ENCODE measurements around the gene MRPL55.
A peak's percentile ranks its signal among the peaks of the same experiment; 100 is the strongest.

Gene MRPL55

DNA sequence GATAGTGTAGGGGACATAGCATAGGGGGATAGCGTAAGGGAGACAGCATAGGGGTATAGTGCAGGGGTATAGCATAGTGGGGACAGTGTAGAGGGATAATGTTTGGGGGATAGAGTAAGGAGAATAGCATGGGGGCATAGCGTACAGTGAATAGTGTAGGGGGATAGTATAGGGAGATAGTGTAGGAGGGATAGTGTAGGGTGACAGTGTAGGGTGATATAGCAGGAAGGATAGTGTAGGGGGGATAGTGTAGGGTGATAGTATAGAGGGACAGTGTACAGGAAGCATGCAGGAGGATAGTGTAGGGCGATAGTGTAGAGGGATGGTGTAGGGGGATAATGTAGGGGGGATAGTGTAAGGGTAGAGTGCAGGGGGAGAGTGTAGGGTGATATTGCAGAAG is 38.2 kb downstream of the MRPL55 start:
- H3K56ac ChIP-seq (ENCODE audit: low read length), result no peak overlapping the region

GRCh38 chr1:228070173-228070572 is 38.9 kb downstream of the MRPL55 start:
- Histone ChIP-seq H2AK5ac (ENCODE audit: low read length) (no peak overlapping the region), H3K79me2 (ENCODE audit: control insufficient read depth, insufficient read depth, low read length) (no peaks in the 10 kb centered on the region), H3K4me2 (ENCODE audit: low read length) (no peak overlapping the region), H3K18ac (ENCODE audit: low read length) (no peak overlapping the region), H3K9ac (ENCODE audit: low read length) (no peak overlapping the region), H3K23ac (ENCODE audit: low read length) (no peak overlapping the region), H2BK15ac (replicated peaks; ENCODE audit: low read depth) (no peak overlapping the region), H3K4ac (ENCODE audit: low read depth, low read length) (no peak overlapping the region), H3K4me3 (ENCODE audit: low read length) (no peak overlapping the region), H3K4me1 (ENCODE audit: control insufficient read depth, low read depth, low read length) (no peaks in the 10 kb centered on the region), H3K56ac (ENCODE audit: low read length) (no peak overlapping the region), H2BK120ac (ENCODE audit: low read depth, low read length) (no peak overlapping the region), H2BK5ac (ENCODE audit: low read length) (no peak overlapping the region), H3K79me1 (ENCODE audit: low read length) (no peaks in the 10 kb centered on the region), H3K27me3 (ENCODE audit: insufficient read depth, low read length, poor library complexity) (peaks cover 14% of the 10 kb centered on the region), H3K27ac (ENCODE audit: low read depth, low read length) (no peak overlapping the region), H4K8ac (ENCODE audit: low read depth, low read length) (no peak overlapping the region), H4K5ac (ENCODE audit: low read length) (no peak overlapping the region), H3K36me3 (ENCODE audit: control insufficient read depth, insufficient read depth, low read length) (no peaks in the 10 kb centered on the region)
- 100% methylated on average over 2 of the region's 2 CpGs for WGBS (ENCODE audit: extremely low coverage, insufficient coverage, low lambda C conversion rate)
- DNase-seq, result no peak

More for the DNA sequence above, 38.2 kb downstream of the MRPL55 start:
- H3K36me3 ChIP-seq (ENCODE audit: control insufficient read depth, insufficient read depth, low read length), result no peaks in the 10 kb centered on the region
- no peak overlapping the region for H3K4ac ChIP-seq (ENCODE audit: low read depth, low read length)
- H2BK5ac ChIP-seq (ENCODE audit: low read length), result no peak overlapping the region
- H3K79me1 ChIP-seq (ENCODE audit: low read length), result no peaks in the 10 kb centered on the region
- no peak overlapping the region for H3K4me3 ChIP-seq (ENCODE audit: low read length)
- H3K79me2 ChIP-seq (ENCODE audit: control insufficient read depth, insufficient read depth, low read length), result no peaks in the 10 kb centered on the region
- H2BK120ac ChIP-seq (ENCODE audit: low read depth, low read length), result no peak overlapping the region
- no peak overlapping the region for H3K27ac ChIP-seq (ENCODE audit: low read depth, low read length)
- no peak overlapping the region for H4K8ac ChIP-seq (ENCODE audit: low read depth, low read length)
- no peak for DNase-seq
- H3K4me1 ChIP-seq (ENCODE audit: control insufficient read depth, low read depth, low read length), result no peaks in the 10 kb centered on the region
- H4K5ac ChIP-seq (ENCODE audit: low read length), result no peak overlapping the region
- H3K23ac ChIP-seq (ENCODE audit: low read length), result no peak overlapping the region
- no peak overlapping the region for H3K9ac ChIP-seq (ENCODE audit: low read length)
- no peak overlapping the region for H2AK5ac ChIP-seq (ENCODE audit: low read length)
- H2BK15ac ChIP-seq (replicated peaks; ENCODE audit: low read depth), result no peak overlapping the region
- H3K27me3 ChIP-seq (ENCODE audit: insufficient read depth, low read length, poor library complexity), result peaks cover 14% of the 10 kb centered on the region
- H3K4me2 ChIP-seq (ENCODE audit: low read length), result no peak overlapping the region
- 100% methylated on average over 2 of the region's 3 CpGs for WGBS (ENCODE audit: extremely low coverage, insufficient coverage, low lambda C conversion rate)
- no peak overlapping the region for H3K18ac ChIP-seq (ENCODE audit: low read length)

GRCh38 chr1:228068359-228068758 is 40.7 kb downstream of the MRPL55 start:
- DNase-seq, result no peak
- H3K79me2 ChIP-seq (ENCODE audit: control insufficient read depth, insufficient read depth, low read length), result no peaks in the 10 kb centered on the region

GRCh38 chr1:228066891-228067654 is 42.0 kb downstream of the MRPL55 start:
- H2AK5ac ChIP-seq (ENCODE audit: low read length), result no peak overlapping the region
- no peak overlapping the region for H2BK120ac ChIP-seq (ENCODE audit: low read depth, low read length)
- no CpG with 5 or more reads among the region's 10 CpGs for WGBS (ENCODE audit: extremely low coverage, insufficient coverage, low lambda C conversion rate)
- no peak overlapping the region for H3K18ac ChIP-seq (ENCODE audit: low read length)
- no peak overlapping the region for H3K23ac ChIP-seq (ENCODE audit: low read length)
- no peak overlapping the region for H2BK15ac ChIP-seq (replicated peaks; ENCODE audit: low read depth)
- no peak overlapping the region for H4K8ac ChIP-seq (ENCODE audit: low read depth, low read length)
- no peak overlapping the region for H4K5ac ChIP-seq (ENCODE audit: low read length)
- no peaks in the 10 kb centered on the region for H3K36me3 ChIP-seq (ENCODE audit: control insufficient read depth, insufficient read depth, low read length)
- no peaks in the 10 kb centered on the region for H3K79me1 ChIP-seq (ENCODE audit: low read length)
- DNase-seq, result no peak
- peaks cover 6% of the 10 kb centered on the region for H3K4me1 ChIP-seq (ENCODE audit: control insufficient read depth, low read depth, low read length)
- H3K4me3 ChIP-seq (ENCODE audit: low read length), result no peak overlapping the region
- no peak overlapping the region for H3K4me2 ChIP-seq (ENCODE audit: low read length)
- H3K9ac ChIP-seq (ENCODE audit: low read length), result no peak overlapping the region
- H3K27me3 ChIP-seq (ENCODE audit: insufficient read depth, low read length, poor library complexity), result peaks cover 14% of the 10 kb centered on the region
- no peaks in the 10 kb centered on the region for H3K79me2 ChIP-seq (ENCODE audit: control insufficient read depth, insufficient read depth, low read length)
- H3K27ac ChIP-seq (ENCODE audit: low read depth, low read length), result no peak overlapping the region
- H2BK5ac ChIP-seq (ENCODE audit: low read length), result no peak overlapping the region
- no peak overlapping the region for H3K4ac ChIP-seq (ENCODE audit: low read depth, low read length)
- peak overlapping the region; percentile 2 for H3K56ac ChIP-seq (ENCODE audit: low read length)

More at GRCh38 chr1:228068359-228068758, 40.7 kb downstream of the MRPL55 start:
- Histone ChIP-seq H2BK5ac (ENCODE audit: low read length) (no peak overlapping the region), H4K5ac (ENCODE audit: low read length) (no peak overlapping the region), H3K9ac (ENCODE audit: low read length) (no peak overlapping the region), H3K4ac (ENCODE audit: low read depth, low read length) (no peak overlapping the region), H3K36me3 (ENCODE audit: control insufficient read depth, insufficient read depth, low read length) (no peaks in the 10 kb centered on the region), H3K27ac (ENCODE audit: low read depth, low read length) (no peak overlapping the region), H2BK120ac (ENCODE audit: low read depth, low read length) (no peak overlapping the region), H3K56ac (ENCODE audit: low read length) (no peak overlapping the region), H3K27me3 (ENCODE audit: insufficient read depth, low read length, poor library complexity) (peaks cover 14% of the 10 kb centered on the region), H3K79me1 (ENCODE audit: low read length) (no peaks in the 10 kb centered on the region), H3K4me3 (ENCODE audit: low read length) (no peak overlapping the region), H4K8ac (ENCODE audit: low read depth, low read length) (no peak overlapping the region), H3K4me1 (ENCODE audit: control insufficient read depth, low read depth, low read length) (peaks cover 6% of the 10 kb centered on the region), H3K18ac (ENCODE audit: low read length) (no peak overlapping the region), H3K4me2 (ENCODE audit: low read length) (no peak overlapping the region), H3K23ac (ENCODE audit: low read length) (no peak overlapping the region), H2BK15ac (replicated peaks; ENCODE audit: low read depth) (no peak overlapping the region), H2AK5ac (ENCODE audit: low read length) (no peak overlapping the region)
- WGBS (ENCODE audit: extremely low coverage, insufficient coverage, low lambda C conversion rate), result 100% methylated on average over 4 of the region's 7 CpGs

GRCh38 chr1:228066416-228066815 is 42.7 kb downstream of the MRPL55 start:
- H3K4me2 ChIP-seq (ENCODE audit: low read length), result no peak overlapping the region
- no peaks in the 10 kb centered on the region for H3K36me3 ChIP-seq (ENCODE audit: control insufficient read depth, insufficient read depth, low read length)
- H3K18ac ChIP-seq (ENCODE audit: low read length), result no peak overlapping the region
- no peak overlapping the region for H3K4ac ChIP-seq (ENCODE audit: low read depth, low read length)
- DNase-seq, result no peak
- H2BK15ac ChIP-seq (replicated peaks; ENCODE audit: low read depth), result no peak overlapping the region
- no peak overlapping the region for H2BK120ac ChIP-seq (ENCODE audit: low read depth, low read length)
- no peak overlapping the region for H3K23ac ChIP-seq (ENCODE audit: low read length)
- no peak overlapping the region for H3K27ac ChIP-seq (ENCODE audit: low read depth, low read length)
- no peaks in the 10 kb centered on the region for H3K79me1 ChIP-seq (ENCODE audit: low read length)
- H4K8ac ChIP-seq (ENCODE audit: low read depth, low read length), result no peak overlapping the region
- peaks cover 14% of the 10 kb centered on the region for H3K27me3 ChIP-seq (ENCODE audit: insufficient read depth, low read length, poor library complexity)
- no peak overlapping the region for H3K9ac ChIP-seq (ENCODE audit: low read length)
- no peak overlapping the region for H2AK5ac ChIP-seq (ENCODE audit: low read length)
- no CpG with 5 or more reads among the region's 4 CpGs for WGBS (ENCODE audit: extremely low coverage, insufficient coverage, low lambda C conversion rate)
- H3K4me1 ChIP-seq (ENCODE audit: control insufficient read depth, low read depth, low read length), result peaks cover 6% of the 10 kb centered on the region
- H3K79me2 ChIP-seq (ENCODE audit: control insufficient read depth, insufficient read depth, low read length), result no peaks in the 10 kb centered on the region
- H3K4me3 ChIP-seq (ENCODE audit: low read length), result no peak overlapping the region
- H4K5ac ChIP-seq (ENCODE audit: low read length), result no peak overlapping the region
- H2BK5ac ChIP-seq (ENCODE audit: low read length), result no peak overlapping the region
- no peak overlapping the region for H3K56ac ChIP-seq (ENCODE audit: low read length)

Measured in mesendoderm (in vitro differentiated cells).